ENCODE measurements around the gene DYTN.

GRCh38 chr2:206635015-206635414 is 83.2 kb downstream of the DYTN start:
- TF ChIP-seq CTCF (IDR thresholded peaks at IDR 0.05), result no peak
- no peak for TF ChIP-seq POLR2A (IDR thresholded peaks at IDR 0.05)
- no peak for TF ChIP-seq EP300 (IDR thresholded peaks at IDR 0.05)

Measured in tibial nerve (tissue), 4 donors.